Activated naive CD4-positive, alpha-beta T cell treated with anti-CD3 and anti-CD28 coated beads, Interleukin-2, amount 10 ng/mL, durations not matched to agents 7 days and 5 days (primary cell): ENCODE results near the gene SERPINB13.
"Not testable (repeated sequence)": the region's sequence is repeated elsewhere in the genome, so short reads cannot be mapped to it uniquely, and the experiment has no call there.

ENCODE experiments used
- CTCF ChIA-PET: fragments of 350-600 bp; sonication (Branson Sonifier 250); formaldehyde crosslinking; loops from one replicate; lab custom pipeline; 2021; ENCODE audit warnings: antibody characterized with exemption; lab: Charles Lee
- DNase-seq: peaks from one replicate; pipeline ENCODE4 v3.0.0-alpha.2; 2020
- H3K27ac Mint-ChIP-seq: one replicate; pipeline ENCODE4 v1.8.0; 2021; ENCODE audit warnings: mild to moderate bottlenecking, moderate library complexity, mixed read lengths
- H3K27me3 Mint-ChIP-seq: one replicate; pipeline ENCODE4 v1.8.0; 2021; ENCODE audit warnings: mild to moderate bottlenecking, mixed read lengths
- H3K36me3 Mint-ChIP-seq: one replicate; pipeline ENCODE4 v1.8.0; 2021; ENCODE audit warnings: mixed read lengths
- H3K4me1 Mint-ChIP-seq: one replicate; pipeline ENCODE4 v1.8.0; 2021; ENCODE audit warnings: mixed read lengths
- H3K4me3 Mint-ChIP-seq: one replicate; pipeline ENCODE4 v1.8.0; 2021; ENCODE audit warnings: mild to moderate bottlenecking, moderate library complexity, mixed read lengths
- H3K9me3 Mint-ChIP-seq: one replicate; pipeline ENCODE4 v1.8.0; 2021; ENCODE audit warnings: mixed read lengths

The SERPINB13 gene

DNA sequence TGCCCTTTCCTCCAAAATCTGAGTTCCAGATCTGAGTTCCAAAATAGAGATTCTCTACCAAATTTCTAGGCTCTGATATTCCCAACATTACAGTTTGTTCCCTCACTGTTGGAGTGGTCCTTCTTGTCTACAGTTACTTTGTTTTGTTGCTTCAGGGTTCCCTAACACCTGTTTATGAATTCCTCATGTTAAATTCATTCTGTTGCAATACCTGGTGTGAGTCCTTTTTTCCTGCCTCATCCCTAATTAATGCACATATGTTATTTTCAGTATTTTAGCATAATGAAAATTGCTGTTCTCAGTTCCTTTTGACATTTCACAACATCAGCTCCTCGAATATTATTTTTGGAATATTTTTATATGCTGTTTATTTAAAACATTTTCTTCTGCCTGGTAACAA lies 16.2 kb downstream of the SERPINB13 start:
- no peaks in the 10 kb centered on the region for H3K9me3 Mint-ChIP-seq
- no peaks in the 10 kb centered on the region for H3K36me3 Mint-ChIP-seq
- DNase-seq: no peak
- no peak overlapping the region for H3K4me3 Mint-ChIP-seq
- H3K27ac Mint-ChIP-seq: no peak overlapping the region
- no peaks in the 10 kb centered on the region for H3K4me1 Mint-ChIP-seq
- no peaks in the 10 kb centered on the region for H3K27me3 Mint-ChIP-seq
- CTCF ChIA-PET: no interaction called here

GRCh38 chr18:63603772-63604171 lies 16.6 kb downstream of the SERPINB13 start:
- H3K27ac Mint-ChIP-seq: no peak overlapping the region
- H3K9me3 Mint-ChIP-seq: no peaks in the 10 kb centered on the region
- CTCF ChIA-PET: no interaction called here
- H3K36me3 Mint-ChIP-seq: no peaks in the 10 kb centered on the region
- H3K27me3 Mint-ChIP-seq: no peaks in the 10 kb centered on the region
- no peak overlapping the region for H3K4me3 Mint-ChIP-seq
- no peaks in the 10 kb centered on the region for H3K4me1 Mint-ChIP-seq
- DNase-seq: no peak

DNA sequence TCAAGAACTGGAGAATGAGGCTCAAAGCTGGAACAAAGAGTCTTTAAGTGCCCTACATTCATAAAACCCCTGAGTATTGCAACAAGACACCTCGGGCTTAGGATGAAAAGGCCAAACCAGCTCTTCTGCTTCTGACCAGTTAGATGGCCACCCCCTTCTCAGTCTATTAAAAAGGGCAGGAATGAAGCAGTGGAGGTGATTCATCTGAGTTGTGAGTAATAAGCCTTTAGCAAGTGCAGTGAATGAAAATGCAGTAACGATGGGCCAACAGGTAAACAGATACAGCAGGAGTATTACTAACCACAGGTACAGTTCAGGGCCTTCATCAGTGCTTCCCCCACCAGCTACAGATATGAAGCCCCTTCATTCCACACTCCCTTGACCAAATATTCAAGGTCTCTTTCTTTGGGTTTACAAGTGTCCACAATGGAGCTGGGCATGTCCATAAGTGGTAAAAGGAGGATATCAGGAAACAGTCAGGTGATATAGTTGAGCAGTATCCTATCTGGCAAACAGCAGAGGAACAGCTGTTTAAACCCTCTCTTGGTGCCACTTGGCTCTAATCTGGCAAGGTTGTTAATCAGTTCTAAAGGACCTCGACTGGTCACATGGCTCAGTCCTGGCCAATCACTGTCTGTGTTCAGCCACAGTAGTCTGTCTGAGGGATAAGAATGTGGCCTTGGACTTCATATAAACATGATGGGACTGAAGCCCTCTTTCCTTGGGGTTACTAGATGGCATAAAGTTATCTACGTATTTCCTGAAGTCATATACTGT lies 17.8 kb downstream of the SERPINB13 start:
- H3K27ac Mint-ChIP-seq: no peak overlapping the region
- CTCF ChIA-PET: no interaction called here
- H3K36me3 Mint-ChIP-seq: no peaks in the 10 kb centered on the region
- no peak overlapping the region for H3K4me3 Mint-ChIP-seq
- H3K4me1 Mint-ChIP-seq: no peaks in the 10 kb centered on the region
- H3K9me3 Mint-ChIP-seq: no peaks in the 10 kb centered on the region
- no peak for DNase-seq
- no peaks in the 10 kb centered on the region for H3K27me3 Mint-ChIP-seq

DNA sequence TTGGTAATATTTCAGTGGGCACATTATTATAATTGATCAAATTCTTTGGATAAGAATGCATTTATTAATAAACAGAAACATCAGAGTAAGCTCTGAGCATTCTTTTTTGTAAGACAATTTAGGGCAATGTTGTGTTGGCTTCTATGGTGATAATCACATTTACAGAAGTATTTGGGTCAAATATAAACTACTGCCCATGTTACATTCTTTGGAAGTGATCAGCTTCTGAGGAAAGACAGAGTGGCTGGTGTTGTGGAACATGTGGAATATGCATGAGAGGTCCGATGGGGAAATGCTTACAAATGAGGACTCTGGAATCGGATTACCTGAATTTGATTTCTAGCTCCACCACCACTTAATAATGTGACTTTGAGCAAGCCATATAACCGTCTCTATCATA lies 19.4 kb downstream of the SERPINB13 start:
- H3K36me3 Mint-ChIP-seq: no peaks in the 10 kb centered on the region
- no peaks in the 10 kb centered on the region for H3K4me1 Mint-ChIP-seq
- no peak overlapping the region for H3K4me3 Mint-ChIP-seq
- H3K27ac Mint-ChIP-seq: no peak overlapping the region
- CTCF ChIA-PET: interaction anchor here (0.9 kb wide), 1 partner anchor 88 kb away, joined by 3 read pairs; no protein-coding TSS in a partner anchor
- no peaks in the 10 kb centered on the region for H3K27me3 Mint-ChIP-seq
- DNase-seq: no peak
- H3K9me3 Mint-ChIP-seq: no peaks in the 10 kb centered on the region

- no peaks in the 10 kb centered on the region for H3K36me3 Mint-ChIP-seq
- no peaks in the 10 kb centered on the region for H3K9me3 Mint-ChIP-seq
- H3K4me3 Mint-ChIP-seq: no peak overlapping the region
- CTCF ChIA-PET: no interaction called here
- H3K27me3 Mint-ChIP-seq: no peaks in the 10 kb centered on the region
- H3K27ac Mint-ChIP-seq: no peak overlapping the region
- H3K4me1 Mint-ChIP-seq: no peaks in the 10 kb centered on the region
- no peak for DNase-seq
These were observed 26.3 kb downstream of the SERPINB13 start for GRCh38 chr18:63613420-63613819.

DNA sequence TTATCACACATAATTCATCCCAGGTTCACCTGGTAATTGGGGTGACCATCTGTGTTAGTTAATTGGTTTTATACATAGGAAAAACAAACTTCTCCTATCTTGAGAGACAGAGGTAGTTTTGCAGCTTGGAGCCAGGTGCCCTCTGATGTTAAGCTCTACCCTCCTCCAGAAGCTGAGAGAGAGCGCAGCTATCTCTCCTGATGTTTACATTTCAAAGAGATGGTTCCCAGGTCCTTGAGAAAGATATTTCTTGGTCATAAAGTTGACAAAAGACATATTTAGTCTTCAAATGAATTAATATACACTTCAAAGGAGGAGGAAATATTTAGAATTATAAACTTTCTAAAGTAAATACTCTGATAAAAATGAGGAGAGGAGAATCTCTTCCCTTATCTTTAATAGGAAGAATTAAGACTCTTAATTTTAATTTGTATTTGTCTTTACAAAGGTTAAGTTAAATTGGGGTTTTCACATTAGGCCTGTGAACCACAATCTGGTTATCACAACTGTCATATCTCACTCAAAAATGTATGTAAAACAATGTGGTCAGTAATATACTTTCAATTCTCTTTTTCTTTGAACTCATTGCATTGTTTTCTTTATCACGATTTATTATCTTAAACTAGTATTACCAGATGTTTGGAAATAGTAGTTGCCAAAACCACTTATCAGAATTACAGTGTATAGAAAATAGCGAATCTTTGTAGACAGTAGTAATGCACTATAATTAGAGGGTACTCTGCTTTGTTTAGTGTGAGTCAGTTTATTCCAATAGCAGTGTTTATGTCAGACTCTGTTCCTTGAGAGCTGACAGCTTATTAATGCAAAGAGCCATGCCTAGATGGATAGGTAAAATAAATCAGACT lies 30.1 kb downstream of the SERPINB13 start:
- Mint-ChIP-seq H3K4me3 (no peak overlapping the region), H3K27ac (no peak overlapping the region)
- CTCF ChIA-PET: no interaction called here

DNA sequence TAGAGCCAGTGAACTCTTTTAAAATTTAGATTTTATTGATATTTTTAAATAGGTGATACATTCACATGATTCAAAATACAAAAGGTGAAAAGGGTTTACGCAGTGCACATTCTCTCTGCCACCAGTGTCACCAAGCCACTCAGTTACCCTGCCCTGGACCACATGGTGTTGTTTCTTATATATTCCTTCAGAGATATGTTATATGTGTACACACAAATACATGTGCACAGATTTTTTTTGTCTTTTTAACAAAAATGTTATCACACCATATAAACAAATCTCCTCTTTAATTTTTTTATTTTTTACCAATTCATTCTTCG lies 30.7 kb downstream of the SERPINB13 start:
- no peaks in the 10 kb centered on the region for H3K36me3 Mint-ChIP-seq
- H3K27ac Mint-ChIP-seq: no peak overlapping the region
- DNase-seq: no peak
- CTCF ChIA-PET: no interaction called here
- H3K9me3 Mint-ChIP-seq: no peaks in the 10 kb centered on the region
- H3K27me3 Mint-ChIP-seq: no peaks in the 10 kb centered on the region
- H3K4me3 Mint-ChIP-seq: no peak overlapping the region
- no peaks in the 10 kb centered on the region for H3K4me1 Mint-ChIP-seq

More for the DNA sequence above, 30.1 kb downstream of the SERPINB13 start:
- Mint-ChIP-seq H3K4me1 (no peaks in the 10 kb centered on the region), H3K36me3 (no peaks in the 10 kb centered on the region), H3K27me3 (no peaks in the 10 kb centered on the region), H3K9me3 (no peaks in the 10 kb centered on the region)
- DNase-seq: no peak

DNA sequence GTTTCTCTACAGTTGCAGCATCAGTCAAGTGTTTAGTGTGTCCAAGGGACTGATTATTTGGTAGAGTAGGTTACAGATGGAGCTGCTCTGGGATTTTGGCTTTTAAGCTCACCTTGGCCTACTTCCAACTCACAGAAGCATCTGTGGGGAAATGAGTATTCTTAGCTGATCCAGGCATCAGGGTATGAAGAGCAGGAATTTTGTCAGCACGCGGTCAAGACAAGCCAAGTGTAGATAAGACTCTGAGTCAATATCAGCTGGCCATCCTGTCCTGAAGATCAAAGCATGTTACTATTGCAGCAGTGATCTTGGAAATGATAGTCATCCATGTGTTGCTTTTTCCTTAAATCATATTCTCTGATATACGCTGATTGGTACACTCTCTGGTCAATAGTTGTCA lies 32.5 kb downstream of the SERPINB13 start:
- no peak for DNase-seq
- Mint-ChIP-seq H3K9me3 (peaks cover 8% of the 10 kb centered on the region), H3K27ac (no peak overlapping the region), H3K27me3 (no peaks in the 10 kb centered on the region), H3K4me1 (no peaks in the 10 kb centered on the region), H3K4me3 (no peak overlapping the region), H3K36me3 (no peaks in the 10 kb centered on the region)
- CTCF ChIA-PET: no interaction called here

DNA sequence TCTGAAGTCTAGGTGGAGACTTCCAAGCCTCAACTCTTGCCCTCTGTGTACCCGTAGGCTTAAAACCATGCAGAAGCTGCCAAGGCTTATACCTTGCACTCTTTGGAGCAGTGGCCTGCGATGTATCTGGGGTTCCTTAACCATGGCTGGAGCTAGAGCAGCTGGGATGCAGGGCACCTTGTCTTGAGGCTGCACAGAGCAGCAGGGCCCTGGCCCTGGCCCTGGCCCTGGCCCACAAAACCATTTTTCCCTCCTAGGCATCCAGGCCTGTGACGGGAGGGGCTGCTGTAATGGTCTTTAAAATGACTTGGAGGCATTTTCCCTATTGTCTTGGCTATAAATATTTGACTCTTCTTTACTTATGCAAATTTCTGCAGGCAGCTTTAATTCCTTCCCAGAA lies 37.7 kb downstream of the SERPINB13 start:
- no peak overlapping the region for H3K4me3 Mint-ChIP-seq

DNA sequence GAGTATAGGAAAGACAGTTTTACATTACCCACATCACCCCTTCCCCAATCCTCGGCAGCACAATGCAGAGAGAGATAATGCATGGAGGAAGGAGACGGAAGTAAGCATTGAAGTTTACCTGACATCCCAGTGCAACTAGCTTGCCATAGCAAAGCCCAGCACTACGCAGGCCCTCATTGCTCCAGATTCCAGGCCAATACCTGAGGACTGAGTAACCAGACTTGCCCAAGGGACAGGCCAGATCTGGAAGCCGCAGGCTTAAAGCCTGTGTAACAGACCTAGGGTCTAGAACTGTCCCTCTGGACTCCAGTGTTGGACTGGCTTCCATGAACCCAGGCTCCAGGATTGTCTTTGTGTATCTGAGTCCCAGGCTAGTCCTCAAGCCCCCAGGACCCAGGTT lies 39.3 kb downstream of the SERPINB13 start:
- peaks cover 38% of the 10 kb centered on the region for H3K9me3 Mint-ChIP-seq
- H3K27me3 Mint-ChIP-seq: no peaks in the 10 kb centered on the region

More for the DNA sequence above, 37.7 kb downstream of the SERPINB13 start:
- no peaks in the 10 kb centered on the region for H3K4me1 Mint-ChIP-seq
- H3K36me3 Mint-ChIP-seq: no peaks in the 10 kb centered on the region
- CTCF ChIA-PET: no interaction called here
- peaks cover 38% of the 10 kb centered on the region for H3K9me3 Mint-ChIP-seq
- no peak overlapping the region for H3K27ac Mint-ChIP-seq
- DNase-seq: no peak
- no peaks in the 10 kb centered on the region for H3K27me3 Mint-ChIP-seq

GRCh38 chr18:63627819-63628218 lies 40.7 kb downstream of the SERPINB13 start:
- peaks cover 38% of the 10 kb centered on the region for H3K9me3 Mint-ChIP-seq
- DNase-seq: no peak
- CTCF ChIA-PET: no interaction called here
- H3K36me3 Mint-ChIP-seq: no peaks in the 10 kb centered on the region
- no peaks in the 10 kb centered on the region for H3K4me1 Mint-ChIP-seq
- H3K27ac Mint-ChIP-seq: no peak overlapping the region
- H3K4me3 Mint-ChIP-seq: no peak overlapping the region
- no peaks in the 10 kb centered on the region for H3K27me3 Mint-ChIP-seq

More for the DNA sequence above, 39.3 kb downstream of the SERPINB13 start:
- no peak for DNase-seq
- Mint-ChIP-seq H3K27ac (no peak overlapping the region), H3K36me3 (no peaks in the 10 kb centered on the region), H3K4me3 (no peak overlapping the region), H3K4me1 (no peaks in the 10 kb centered on the region)
- CTCF ChIA-PET: no interaction called here

- H3K4me3 Mint-ChIP-seq: no peak overlapping the region
- H3K36me3 Mint-ChIP-seq: no peaks in the 10 kb centered on the region
These were observed 50.6 kb downstream of the SERPINB13 start for GRCh38 chr18:63637703-63638102.

DNA sequence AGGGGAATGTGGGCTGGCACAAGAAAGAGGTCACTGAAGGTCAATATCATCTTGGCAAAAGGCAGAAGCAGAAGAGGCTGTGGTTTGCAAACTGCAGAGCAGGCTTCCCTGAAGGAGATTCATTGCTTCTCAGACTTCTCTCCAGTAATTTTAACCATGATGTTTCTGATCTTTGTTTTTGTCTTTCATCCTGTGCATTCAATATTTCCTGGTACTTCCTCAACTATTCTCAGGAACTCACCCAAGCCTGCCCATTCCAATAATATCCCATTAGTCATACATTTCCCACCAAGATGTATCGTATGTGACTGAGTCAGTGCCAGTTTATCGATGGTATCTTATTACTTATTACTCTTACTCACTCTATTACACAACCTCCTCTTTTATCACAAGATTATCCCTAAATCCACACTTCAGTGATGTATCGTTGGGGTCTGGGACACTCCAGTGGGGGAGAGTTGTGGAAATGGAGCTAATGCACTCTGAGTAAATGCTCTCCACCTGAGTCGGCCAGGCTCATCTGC lies 54.1 kb downstream of the SERPINB13 start:
- H3K36me3 Mint-ChIP-seq, DNase-seq, H3K4me1 Mint-ChIP-seq, H3K4me3 Mint-ChIP-seq, CTCF ChIA-PET, H3K27ac Mint-ChIP-seq, H3K27me3 Mint-ChIP-seq, H3K9me3 Mint-ChIP-seq: not testable (repeated sequence)

More at GRCh38 chr18:63637703-63638102, 50.6 kb downstream of the SERPINB13 start:
- Mint-ChIP-seq H3K27me3 (no peaks in the 10 kb centered on the region), H3K4me1 (no peaks in the 10 kb centered on the region), H3K27ac (no peak overlapping the region), H3K9me3 (no peaks in the 10 kb centered on the region)
- CTCF ChIA-PET: no interaction called here
- DNase-seq: no peak

- H3K36me3 Mint-ChIP-seq, DNase-seq, CTCF ChIA-PET, H3K27me3 Mint-ChIP-seq, H3K4me1 Mint-ChIP-seq, H3K9me3 Mint-ChIP-seq, H3K4me3 Mint-ChIP-seq, H3K27ac Mint-ChIP-seq: not testable (repeated sequence)
These were observed 55.7 kb downstream of the SERPINB13 start for GRCh38 chr18:63642668-63643356.
